NCI-H82 treated with DMSO at 0.1 percent for 48 hours (cell line): Measurements from ENCODE around the gene CTNNBL1.
A peak's percentile ranks its signal among the peaks of the same experiment; 100 is the strongest.
"Not testable (repeated sequence)": the region's sequence is repeated elsewhere in the genome, so short reads cannot be mapped to it uniquely, and the experiment has no call there.

Source experiments
- DNase-seq: peaks from one replicate; lab custom pipeline; 2025; ENCODE audit not compliant: unreplicated experiment; lab: John Stamatoyannopoulos, UW

Gene CTNNBL1

GRCh38 chr20:37848706-37849105 lies 154.9 kb downstream of the CTNNBL1 start:
- DNase-seq = peak; percentile 83

DNA sequence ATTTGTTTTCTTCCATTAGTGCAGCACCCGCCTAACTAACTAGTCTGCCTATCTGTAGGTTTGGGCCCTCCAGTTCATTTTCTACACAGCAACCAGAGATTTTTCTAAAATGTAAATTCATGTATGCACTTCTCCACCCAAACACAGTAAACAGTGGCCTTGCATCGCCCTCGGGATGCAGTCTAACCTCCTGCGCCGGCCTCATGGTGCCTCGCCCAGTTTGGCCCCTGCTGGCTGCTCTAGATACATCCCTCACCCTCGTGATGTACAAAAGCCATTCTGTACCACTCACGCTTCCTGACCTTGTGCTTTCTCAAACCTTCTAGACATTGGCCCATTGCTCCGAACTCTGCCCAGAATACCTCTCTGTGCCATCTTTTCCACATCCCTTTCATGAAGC lies 155.3 kb downstream of the CTNNBL1 start:
- DNase-seq = no peak

GRCh38 chr20:37849566-37849965 lies 155.7 kb downstream of the CTNNBL1 start:
- DNase-seq = peak; percentile 19

DNA sequence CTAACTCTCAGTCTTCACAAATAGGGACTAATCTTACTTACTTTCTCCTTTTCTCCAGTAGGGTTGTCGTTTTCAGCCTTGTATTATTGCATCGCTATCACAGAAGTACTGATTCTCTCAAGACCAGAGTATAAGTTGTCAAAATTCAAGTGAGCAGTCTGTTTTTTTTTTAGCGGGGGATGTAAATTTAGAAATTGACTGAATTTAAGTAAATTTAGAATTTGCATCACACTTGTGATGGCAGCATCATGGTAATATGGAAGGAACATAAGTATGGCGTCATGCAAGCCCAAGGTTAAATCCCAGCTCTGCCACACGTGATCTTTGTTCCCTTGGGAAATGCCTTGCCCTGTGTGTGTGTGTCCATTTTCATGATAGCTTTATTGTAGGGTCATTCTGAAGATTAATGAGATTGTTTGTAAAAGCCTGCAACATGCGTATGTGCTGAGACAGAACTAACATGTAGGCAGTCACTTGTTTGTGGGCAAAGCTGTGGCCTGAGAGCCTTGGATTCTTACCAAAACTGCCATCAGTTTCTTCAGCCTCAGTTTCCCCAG lies 156.3 kb downstream of the CTNNBL1 start:
- peak; percentile 14 for DNase-seq

GRCh38 chr20:37850724-37851355 lies 157.0 kb downstream of the CTNNBL1 start:
- DNase-seq = no peak

- no peak for DNase-seq
Observed at GRCh38 chr20:37852666-37853065, 158.8 kb downstream of the CTNNBL1 start.

DNA sequence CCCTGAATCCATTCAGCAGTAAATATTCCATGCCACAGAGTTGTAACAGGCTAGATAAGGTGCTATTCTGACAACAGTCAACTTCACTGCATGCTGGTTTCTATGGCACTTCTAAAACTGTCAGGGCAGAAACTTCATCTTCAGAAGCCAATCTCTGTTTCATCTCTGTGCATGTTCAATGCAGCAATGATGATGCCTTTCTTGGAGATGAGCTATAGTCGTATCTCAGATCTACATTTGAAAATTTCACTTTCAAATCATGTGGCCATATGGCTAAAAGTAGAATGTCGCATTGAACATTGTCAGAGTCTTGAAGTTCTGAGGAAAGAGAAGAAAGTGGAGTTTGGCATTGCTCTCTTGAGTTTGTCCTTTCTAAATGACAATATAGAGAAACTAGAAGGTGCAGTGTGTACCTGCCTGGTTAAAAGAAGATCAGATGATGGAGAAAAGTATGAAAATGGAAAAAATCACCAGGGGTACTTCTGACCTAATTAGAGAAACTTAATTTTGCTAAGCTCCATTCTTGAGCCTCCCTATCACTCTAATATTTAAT lies 160.1 kb downstream of the CTNNBL1 start:
- no peak for DNase-seq

DNA sequence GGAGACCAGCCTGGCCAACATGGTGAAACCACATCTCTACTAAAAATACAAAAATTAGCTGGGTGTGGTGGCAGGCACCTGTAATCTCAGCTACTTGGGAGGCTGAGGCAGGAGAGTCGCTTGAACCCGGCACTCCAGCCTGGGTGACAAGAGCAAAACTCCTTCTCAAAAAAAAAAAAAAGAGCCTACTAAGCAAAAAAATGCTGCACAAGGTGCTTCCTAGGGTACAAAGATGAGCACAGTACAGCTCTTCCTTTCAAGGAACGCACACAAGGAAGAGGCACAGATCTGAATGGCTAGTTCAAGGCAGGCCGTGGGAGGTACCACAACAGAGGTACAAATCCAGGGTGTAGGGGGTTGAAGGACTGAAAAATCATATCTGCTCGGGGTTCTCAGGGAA lies 162.2 kb downstream of the CTNNBL1 start:
- not testable (repeated sequence) for DNase-seq

DNA sequence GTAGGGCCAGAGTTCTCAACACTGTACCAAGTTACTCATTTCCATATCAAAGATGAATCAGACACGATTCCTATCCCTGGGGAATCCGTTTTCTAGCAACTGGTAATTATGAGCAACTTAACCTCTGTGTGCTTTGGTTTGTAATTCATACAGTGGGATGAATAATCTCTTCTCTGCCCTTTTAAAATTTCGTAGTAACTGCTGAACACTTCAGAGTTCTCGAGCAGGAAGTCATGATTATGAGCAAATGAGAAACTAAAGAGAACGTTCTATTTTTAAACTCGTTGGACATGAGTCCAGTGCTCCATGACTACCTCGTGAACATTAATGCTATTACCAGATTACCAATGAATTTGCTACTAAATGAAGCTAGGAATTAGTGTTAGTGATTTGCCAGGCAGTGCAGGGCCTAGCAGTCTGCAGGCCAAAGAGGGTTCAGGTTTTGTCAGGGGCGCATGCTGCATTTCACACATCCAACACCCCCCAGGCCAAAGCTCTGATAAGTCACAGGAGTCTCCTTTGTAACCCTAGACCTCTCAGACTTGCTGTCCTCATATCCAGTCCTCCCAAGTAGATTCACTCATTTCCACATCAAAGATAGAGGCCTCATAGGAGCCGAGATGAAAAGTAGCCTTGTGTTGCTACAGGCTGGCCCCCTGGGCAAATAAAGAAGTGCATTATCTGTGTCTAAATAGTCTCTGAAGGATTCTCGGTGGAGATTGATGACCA lies 163.3 kb downstream of the CTNNBL1 start:
- DNase-seq = peak; percentile 64

- no peak for DNase-seq
Observed at GRCh38 chr20:37859406-37860171, 165.8 kb downstream of the CTNNBL1 start.

DNA sequence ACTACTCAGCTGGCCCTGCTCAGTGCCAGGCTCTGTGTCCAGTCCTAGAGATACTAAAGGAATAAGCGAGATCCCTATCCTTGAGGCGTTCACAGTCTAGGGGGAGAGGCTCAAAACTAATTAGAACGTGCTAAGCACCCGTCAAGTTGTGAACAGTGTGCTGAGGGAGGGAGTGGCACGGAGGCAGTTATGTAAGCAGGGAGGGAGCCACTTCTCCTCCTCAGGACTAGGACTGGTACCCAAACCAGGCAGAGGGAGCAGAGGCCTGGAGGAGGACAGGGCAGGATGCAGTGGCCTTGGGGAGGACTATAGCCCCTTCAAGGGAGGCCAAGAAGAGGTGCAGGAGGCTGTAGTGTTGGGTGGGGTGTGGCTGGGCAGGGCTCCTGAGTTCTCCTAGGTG lies 169.5 kb downstream of the CTNNBL1 start:
- DNase-seq = no peak

GRCh38 chr20:37864298-37864697 lies 170.5 kb downstream of the CTNNBL1 start:
- DNase-seq = no peak

GRCh38 chr20:37866051-37866450 lies 172.2 kb downstream of the CTNNBL1 start:
- DNase-seq = no peak

- no peak for DNase-seq
Observed at GRCh38 chr20:37867289-37868195, 173.7 kb downstream of the CTNNBL1 start.

- DNase-seq = peak; percentile 31
Observed at GRCh38 chr20:37868851-37869333, 175.1 kb downstream of the CTNNBL1 start.

- DNase-seq = no peak
Observed at GRCh38 chr20:37869334-37869861, 175.6 kb downstream of the CTNNBL1 start.

GRCh38 chr20:37870294-37870693 lies 176.5 kb downstream of the CTNNBL1 start:
- DNase-seq = no peak

DNA sequence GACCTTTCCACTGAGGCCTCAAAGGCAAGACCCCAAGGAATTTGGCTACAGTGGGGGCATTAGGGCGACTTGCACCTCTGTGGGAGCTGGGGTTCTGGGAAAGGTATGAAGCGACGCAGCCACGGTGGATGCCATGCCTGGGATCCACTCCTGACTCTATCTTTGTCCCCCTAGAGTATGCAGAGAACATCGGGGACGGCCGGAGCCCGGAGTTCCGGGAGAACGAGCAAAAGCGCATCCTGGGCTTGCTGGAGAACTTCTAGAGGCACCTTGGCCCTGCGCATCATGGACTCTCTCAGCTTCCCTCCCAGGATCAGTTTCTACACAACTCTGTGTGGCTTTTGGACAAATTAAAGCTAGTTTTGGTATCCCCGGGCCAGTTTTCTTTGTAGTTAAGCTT lies 177.9 kb downstream of the CTNNBL1 start:
- no peak for DNase-seq

DNA sequence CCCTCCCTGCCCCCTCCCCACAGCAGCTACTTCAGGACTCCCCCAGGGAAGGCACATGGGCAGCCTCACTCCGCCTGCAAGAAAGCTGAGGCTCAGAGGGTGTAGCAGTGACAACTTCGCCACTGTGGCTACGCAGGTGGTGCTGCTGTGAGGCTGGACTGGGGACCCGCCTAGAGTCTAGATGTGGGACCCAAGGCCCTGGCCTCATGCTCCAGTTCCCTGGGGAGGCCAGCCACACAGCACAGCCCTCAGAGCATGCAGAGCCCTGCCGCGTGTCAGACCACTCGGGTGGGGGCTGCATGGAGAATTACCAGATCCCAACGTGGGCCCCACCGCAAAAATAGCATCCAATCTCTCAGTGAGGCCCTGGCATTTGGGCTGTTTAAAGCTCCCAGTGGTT lies 178.3 kb downstream of the CTNNBL1 start:
- no peak for DNase-seq

GRCh38 chr20:37873884-37874283 lies 180.1 kb downstream of the CTNNBL1 start:
- DNase-seq = no peak
